Aorta (tissue), 5 donors: Measurements from ENCODE around the gene PDCD1LG2. TPM values are rescaled to one million over a fixed set of nuclear protein-coding genes. Genes with fewer than 3 reads are reported as not detected.
"Not testable (repeated sequence)": the region's sequence is repeated elsewhere in the genome, so short reads cannot be mapped to it uniquely, and the experiment has no call there.

ENCODE experiments used
- ATAC-seq: fragments of 200-7000 bp; cut with Tn5 transposase; one replicate; pipeline ENCODE4 v1.9.1; 2022; ENCODE audit warnings: moderate library complexity; ENCODE audit not compliant: low FRiP score
- DNase-seq, 2 donors: peaks; one replicate each; pipeline ENCODE4 v3.0.0-alpha.2; 2020
- H3K27ac ChIP-seq, 2 donors: one replicate each; pipeline ENCODE4 v1.5.1; 2013; ENCODE audit warnings: low read length in 2 of 2, mild to moderate bottlenecking in 2 of 2, moderate library complexity in 2 of 2, control low read depth in 1 of 2, inconsistent platforms in 1 of 2, low read depth in 1 of 2
- H3K27me3 ChIP-seq, 2 donors: one replicate each; pipeline ENCODE4 v1.6.1; 2013; ENCODE audit warnings: control low read depth in 1 of 2, low read length in 1 of 2, mild to moderate bottlenecking in 1 of 2, moderate library complexity in 1 of 2; ENCODE audit not compliant: insufficient read depth in 2 of 2, control insufficient read depth in 1 of 2
- H3K36me3 ChIP-seq, 2 donors: one replicate each; pipeline ENCODE4 v1.6.1; 2013; ENCODE audit warnings: control low read depth in 1 of 2, low read length in 1 of 2, mild to moderate bottlenecking in 1 of 2; ENCODE audit not compliant: insufficient read depth in 2 of 2, control insufficient read depth in 1 of 2
- H3K4me1 ChIP-seq, 2 donors: one replicate each; pipeline ENCODE4 v1.6.1; 2013; ENCODE audit warnings: low read length in 2 of 2, control low read depth in 1 of 2, mild to moderate bottlenecking in 1 of 2, moderate library complexity in 1 of 2; ENCODE audit not compliant: insufficient read depth in 2 of 2, control insufficient read depth in 1 of 2
- H3K4me3 ChIP-seq, 2 donors: one replicate each; pipeline ENCODE4 v1.5.1; 2013; ENCODE audit warnings: low read length in 2 of 2, control low read depth in 1 of 2, mild to moderate bottlenecking in 1 of 2
- H3K9me3 ChIP-seq: one replicate; pipeline ENCODE4 v1.6.1; 2013; ENCODE audit warnings: mild to moderate bottlenecking, low read length; ENCODE audit not compliant: control insufficient read depth
- WGBS, 2 donors: extraction: QIAGEN DNeasy Blood & Tissue Kit; methylation state at CpG; one replicate each; pipeline ENCODE4 v1.1.7; 2013; 5-methylcytosine and 5-hydroxymethylcytosine counted together
- intact Hi-C, 2 donors: fragments of 100-400 bp; cut with DNase I; formaldehyde crosslinking; loops; one replicate each; pipeline versions ENCODE4 v1.14.2 to v1.15.0; 2022
- long read RNA-seq, 2 donors: library from polyadenylated mRNA; unstranded; transcript quantifications; one replicate each; pipeline ENCODE4 v2.0.0, GENCODE V29; 2020 to 2021
- polyA plus RNA-seq, 2 donors: library from polyadenylated mRNA; stranded (reverse); fragments of 200-250 nt; gene quantifications; one replicate each; pipeline ENCODE4 v1.2.3, GENCODE V29; 2013
- total RNA-seq, 2 donors: library from RNA; stranded (reverse); fragmentation: NEBNext Ultra II Directional; extraction: Animal tissue kit (Norgen Biotek cat#: 25700); gene quantifications; one replicate each; pipeline ENCODE4 v1.2.1, GENCODE V29; 2021
- donor health status: healthy with polysubstance abuse.
- donor health status: Bipolar disorder and iron deficiency.
- donor health status: DM: no; HTN: no; CAD: no.
- donor health status: DM: no; HTN: no; CAD: no.
- donor health status: DM: yes; HTN: yes; CAD: no.

PDCD1LG2 gene
- total RNA-seq (1 to 10 TPM; 5.3 to 5.4 TPM), polyA plus RNA-seq (1 to 10 TPM; 1.6 to 3.8 TPM)
- long read RNA-seq, donor 1, partial matches to known transcripts, result 1 of 7 reads
- long read RNA-seq, donor 1, other reads (novel, unspliced or antisense), result 2 of 7 reads
- long read RNA-seq, donor 2, partial matches to known transcripts, result 0 of 9 reads
- long read RNA-seq, donor 2, other reads (novel, unspliced or antisense), result 9 of 9 reads

- no peaks in the 10 kb centered on the region for H3K36me3 ChIP-seq
- H3K4me1 ChIP-seq, result peaks cover 0 to 5% of the 10 kb centered on the region in 2 donors
- intact Hi-C loops, result no loop called here
- peak within 1 kb of the TSS; percentile 40 to 43 for H3K4me3 ChIP-seq
- peak within 1 kb of the TSS; percentile 67 to 76 for H3K27ac ChIP-seq
- WGBS, 2 donors, result 5 to 9% methylated on average over 4 of the region's 4 CpGs
- ATAC-seq (peak; percentile 75), DNase-seq (no peak)
- no peaks in the 10 kb centered on the region for H3K9me3 ChIP-seq
- no peaks in the 10 kb centered on the region for H3K27me3 ChIP-seq
These were observed at the start of gene PDCD1LG2 for GRCh38 chr9:5510360-5510931. TSS of gene PDCD1LG2 (plus strand) at chr9:5510531. CDS start at chr9:5522547, 12,016 bp downstream.

GRCh38 chr9:5464831-5465330, 45.5 kb upstream of the PDCD1LG2 start:
- DNase-seq, H3K4me3 ChIP-seq, H3K4me1 ChIP-seq, intact Hi-C loops, H3K36me3 ChIP-seq, ATAC-seq, H3K9me3 ChIP-seq, H3K27ac ChIP-seq, H3K27me3 ChIP-seq: not testable (repeated sequence)
- WGBS, 2 donors, result 86 to 93% methylated on average over 3 to 4 of the region's 4 CpGs

- intact Hi-C loops, result no loop called here
- Histone ChIP-seq H3K4me1 (peaks cover 0 to 2% of the 10 kb centered on the region in 2 donors), H3K4me3 (no peak overlapping the region), H3K27ac (no peak overlapping the region), H3K36me3 (no peaks in the 10 kb centered on the region), H3K27me3 (no peaks in the 10 kb centered on the region), H3K9me3 (no peaks in the 10 kb centered on the region)
- no peak for ATAC-seq
- DNase-seq, result no peak
- 59 to 64% methylated on average over 1 of the region's 1 CpG for WGBS, 2 donors
These were observed 44.3 kb upstream of the PDCD1LG2 start for GRCh38 chr9:5466005-5466404.

- WGBS, 2 donors, result 73 to 79% methylated on average over 2 of the region's 2 CpGs
- intact Hi-C loops, result no loop called here
- H3K9me3 ChIP-seq, result no peaks in the 10 kb centered on the region
- H3K27me3 ChIP-seq, result no peaks in the 10 kb centered on the region
- ATAC-seq (no peak), DNase-seq (no peak)
- H3K27ac ChIP-seq, result no peak overlapping the region
- no peak overlapping the region for H3K4me3 ChIP-seq
- H3K36me3 ChIP-seq, result no peaks in the 10 kb centered on the region
- H3K4me1 ChIP-seq, result peaks cover 0 to 2% of the 10 kb centered on the region in 2 donors
These were observed 43.6 kb upstream of the PDCD1LG2 start for GRCh38 chr9:5466766-5467165.

GRCh38 chr9:5468850-5469249, 41.5 kb upstream of the PDCD1LG2 start:
- ATAC-seq (no peak), DNase-seq (no peak)
- H3K27ac ChIP-seq, result no peak overlapping the region
- no peak overlapping the region for H3K4me3 ChIP-seq
- 36 to 41% methylated on average over 5 of the region's 5 CpGs for WGBS, 2 donors
- peaks cover 0 to 2% of the 10 kb centered on the region in 2 donors for H3K4me1 ChIP-seq
- H3K27me3 ChIP-seq, result no peaks in the 10 kb centered on the region
- intact Hi-C loops, result no loop called here
- H3K9me3 ChIP-seq, result no peaks in the 10 kb centered on the region
- H3K36me3 ChIP-seq, result no peaks in the 10 kb centered on the region

- no peak for ATAC-seq
- Histone ChIP-seq H3K27me3 (no peaks in the 10 kb centered on the region), H3K27ac (no peak overlapping the region), H3K4me1 (peaks cover 0 to 2% of the 10 kb centered on the region in 2 donors), H3K4me3 (no peak overlapping the region), H3K36me3 (no peaks in the 10 kb centered on the region), H3K9me3 (no peaks in the 10 kb centered on the region)
- DNase-seq, result no peak
- WGBS, 2 donors, result 50 to 64% methylated on average over 1 of the region's 1 CpG
- intact Hi-C loops, result no loop called here
These were observed 40.2 kb upstream of the PDCD1LG2 start for GRCh38 chr9:5470122-5470521.

- 87 to 88% methylated on average over 3 of the region's 3 CpGs for WGBS, 2 donors
- ATAC-seq (no peak), DNase-seq (no peak)
These were observed 39.5 kb upstream of the PDCD1LG2 start for GRCh38 chr9:5470816-5471215.

GRCh38 chr9:5475611-5476010, 34.7 kb upstream of the PDCD1LG2 start:
- H3K4me1 ChIP-seq, H3K9me3 ChIP-seq, H3K4me3 ChIP-seq, H3K27ac ChIP-seq, intact Hi-C loops, DNase-seq, H3K36me3 ChIP-seq, ATAC-seq, H3K27me3 ChIP-seq: not testable (repeated sequence)
- 95 to 97% methylated on average over 2 of the region's 2 CpGs for WGBS, 2 donors

More at GRCh38 chr9:5470816-5471215, 39.5 kb upstream of the PDCD1LG2 start:
- no peak overlapping the region for H3K4me3 ChIP-seq
- H3K9me3 ChIP-seq, result no peaks in the 10 kb centered on the region
- no peaks in the 10 kb centered on the region for H3K27me3 ChIP-seq
- intact Hi-C loops, result no loop called here
- H3K27ac ChIP-seq, result no peak overlapping the region
- no peaks in the 10 kb centered on the region for H3K36me3 ChIP-seq
- H3K4me1 ChIP-seq, result peaks cover 0 to 2% of the 10 kb centered on the region in 2 donors

- no peaks in the 10 kb centered on the region for H3K27me3 ChIP-seq
- no peaks in the 10 kb centered on the region for H3K36me3 ChIP-seq
- DNase-seq (no peak), ATAC-seq (no peak)
- intact Hi-C loops, result no loop called here
- H3K27ac ChIP-seq, result no peak overlapping the region
- H3K4me3 ChIP-seq, result no peak overlapping the region
- 78 to 84% methylated on average over 2 of the region's 2 CpGs for WGBS, 2 donors
- H3K9me3 ChIP-seq, result no peaks in the 10 kb centered on the region
- H3K4me1 ChIP-seq, result no peaks in the 10 kb centered on the region
These were observed 32.1 kb upstream of the PDCD1LG2 start for GRCh38 chr9:5478206-5478605.
